Liver (tissue), 9 donors: ENCODE data around the gene LAMB3. TPM values are rescaled to one million over a fixed set of nuclear protein-coding genes. Genes with fewer than 3 reads are reported as not detected.

Source experiments
- DNase-seq: peaks from one replicate; pipeline ENCODE4 v3.0.0-alpha.2; 2017; ENCODE audit warnings: low spot score
- H3K27ac ChIP-seq, 2 donors: one replicate each; pipeline ENCODE4 v1.7.0; 2013; ENCODE audit warnings: inconsistent platforms in 2 of 2, low read length in 2 of 2, control low read depth in 1 of 2, low read depth in 1 of 2, mild to moderate bottlenecking in 1 of 2
- H3K27me3 ChIP-seq, 4 donors: one replicate each; pipeline versions ENCODE4 v1.6.1 to v1.7.0; 2013; ENCODE audit warnings: low read length in 3 of 4, inconsistent platforms in 1 of 4, mild to moderate bottlenecking in 1 of 4, moderate library complexity in 1 of 4; ENCODE audit not compliant: control insufficient read depth in 4 of 4, insufficient read depth in 4 of 4
- H3K36me3 ChIP-seq, 4 donors: one replicate each; pipeline versions ENCODE4 v1.6.1 to v1.7.0; 2013; ENCODE audit warnings: low read length in 3 of 4, mild to moderate bottlenecking in 3 of 4, low read depth in 1 of 4, moderate library complexity in 1 of 4; ENCODE audit not compliant: control insufficient read depth in 4 of 4, insufficient read depth in 3 of 4
- H3K4me1 ChIP-seq, 4 donors: one replicate each; pipeline versions ENCODE4 v1.6.1 to v1.7.0; 2013; ENCODE audit warnings: low read length in 3 of 4, mild to moderate bottlenecking in 3 of 4, moderate library complexity in 1 of 4; ENCODE audit not compliant: control insufficient read depth in 4 of 4, insufficient read depth in 4 of 4
- H3K4me3 ChIP-seq, 3 donors: one replicate each; pipeline versions ENCODE4 v1.6.1 to v1.7.0; 2013; ENCODE audit warnings: low read length in 3 of 3, control low read depth in 1 of 3, low read depth in 1 of 3, mild to moderate bottlenecking in 1 of 3
- H3K9ac ChIP-seq, 2 donors: one replicate each; pipeline ENCODE4 v1.7.0; 2013; ENCODE audit warnings: low read length in 2 of 2, mild to moderate bottlenecking in 2 of 2, moderate library complexity in 2 of 2, control low read depth in 1 of 2, low read depth in 1 of 2
- H3K9me3 ChIP-seq, 4 donors: one replicate each; pipeline versions ENCODE4 v1.6.1 to v1.7.0; 2013; ENCODE audit warnings: low read length in 3 of 4; ENCODE audit not compliant: control insufficient read depth in 4 of 4
- EGR1 ChIP-seq, 2 donors: IDR thresholded peaks; 2 replicates each; pipeline ENCODE4 v1.6.1; 2016 to 2018; ENCODE audit warnings: antibody characterized with exemption in 2 of 2, low read depth in 2 of 2
- FOXA1 ChIP-seq: IDR thresholded peaks from 2 replicates; pipeline ENCODE4 v1.6.1; 2016; ENCODE audit warnings: antibody characterized with exemption
- GABPA ChIP-seq, 2 donors: IDR thresholded peaks in 1 of 2; conservative IDR thresholded peaks in 1 of 2; 2 replicates each; pipeline ENCODE4 v1.6.1; 2016; ENCODE audit warnings: antibody characterized with exemption in 2 of 2, mild to moderate bottlenecking in 1 of 2, moderate library complexity in 1 of 2
- HNF4G ChIP-seq: IDR thresholded peaks from 2 replicates; pipeline ENCODE4 v1.6.1; 2016; ENCODE audit warnings: antibody characterized with exemption
- NR2F2 ChIP-seq: IDR thresholded peaks from 2 replicates; pipeline ENCODE4 v1.6.1; 2016; ENCODE audit warnings: antibody characterized with exemption
- RAD21 ChIP-seq, 2 donors: IDR thresholded peaks; 2 replicates each; pipeline ENCODE4 v1.6.1; 2016; ENCODE audit warnings: antibody characterized with exemption in 2 of 2, mild to moderate bottlenecking in 2 of 2
- TAF1 ChIP-seq: conservative IDR thresholded peaks from 2 replicates; pipeline ENCODE4 v1.6.1; 2016; ENCODE audit warnings: antibody characterized with exemption, mild to moderate bottlenecking
- YY1 ChIP-seq: IDR thresholded peaks from 2 replicates; pipeline ENCODE4 v1.6.1; 2016; ENCODE audit warnings: antibody characterized with exemption, mild to moderate bottlenecking
- WGBS: extraction: QIAGEN DNeasy Blood & Tissue Kit; methylation state at CpG from one replicate; pipeline ENCODE4 v1.1.7; 2013; 5-methylcytosine and 5-hydroxymethylcytosine counted together
- polyA plus RNA-seq, 2 donors: library from polyadenylated mRNA; stranded (reverse) in 1 of 2; unstranded in 1 of 2; fragments of 200-250 nt in 1 of 2; fragments of >200 nt in 1 of 2; fragmentation: Nextera tagmentation in 1 of 2; extraction: Ambion mirVana in 1 of 2; gene quantifications; one replicate each; pipeline versions ENCODE4 v1.2.1 to v1.2.3, GENCODE V29; 2013 to 2015
- total RNA-seq, 2 donors: library from RNA; depleted of rRNA; stranded (reverse); fragments of >200 nt; gene quantifications; one replicate each; pipeline ENCODE4 v1.2.3, GENCODE V29; 2014
- TF ChIP-seq, protein P1 (sequence below): fragments of 150-350 bp; IDR thresholded peaks from 2 replicates; pipeline ENCODE4 v1.5.1; 2017; ENCODE audit warnings: improper control_type of control experiment, low read depth, low read length; ENCODE audit not compliant: missing input control
- TF ChIP-seq, protein P2 (sequence below): IDR thresholded peaks from 2 replicates; pipeline ENCODE4 v1.6.1; 2016; ENCODE audit warnings: antibody characterized with exemption
- TF ChIP-seq, protein P3 (sequence below): IDR thresholded peaks from 2 replicates; pipeline ENCODE4 v1.6.1; 2016; ENCODE audit warnings: antibody characterized with exemption, mild to moderate bottlenecking
- donor health status: healthy.
- donor health status: healthy.
- donor health status: healthy.
- donor health status: healthy.
- donor health status: healthy.

Gene LAMB3
- total and polyA plus RNA-seq, 4 donors, result 1.3 to 9.1 (median 5.6) TPM

DNA sequence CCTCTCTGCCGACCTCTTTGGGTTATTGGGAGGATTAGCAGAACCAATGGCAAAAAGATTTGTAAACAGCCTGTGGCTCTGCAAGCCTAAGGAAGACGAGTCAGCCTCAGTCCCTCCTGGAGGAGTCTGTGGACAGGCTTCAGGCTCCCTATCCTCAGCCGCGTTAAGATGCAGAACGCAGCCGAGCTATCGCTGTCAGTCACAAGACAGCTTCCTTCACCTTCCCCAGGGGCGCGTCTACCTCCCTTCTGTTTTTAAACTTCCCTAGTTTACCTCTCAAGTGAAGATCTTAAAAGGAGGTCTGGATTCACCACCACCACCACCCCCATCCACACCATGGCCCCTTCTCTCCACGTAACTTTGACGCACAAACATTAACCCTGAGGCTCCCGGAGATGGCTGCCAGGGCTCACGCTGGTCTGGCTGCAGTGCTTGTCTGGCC is 68.0 kb downstream of the LAMB3 start:
- H3K27ac ChIP-seq, result no peak overlapping the region

DNA sequence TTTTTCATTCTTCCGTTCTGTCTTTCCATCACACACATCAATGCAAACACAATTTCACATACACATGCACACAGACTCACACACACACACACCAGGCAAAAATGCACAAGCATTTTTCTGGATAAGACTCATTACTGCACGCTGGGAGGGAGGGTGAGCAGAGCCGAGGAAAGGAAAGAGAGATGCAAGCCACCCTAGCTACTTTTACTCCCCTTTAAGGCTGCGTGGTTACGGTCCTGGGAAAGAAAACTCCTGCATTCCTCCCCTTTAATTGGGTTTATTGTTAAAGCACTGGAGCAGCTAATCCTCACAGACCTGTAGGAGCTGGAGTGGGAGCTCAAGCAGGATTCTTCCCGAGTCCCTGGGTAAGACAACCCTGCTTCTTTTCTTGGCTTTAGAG is 68.8 kb downstream of the LAMB3 start, which contains the start of gene CAMK1G:
Gene CAMK1G, plus strand, starts transcription at position 307 of the 400 bp plus-strand sequence. CDS start 11,270 bp downstream, outside the sequence.
- no peak for DNase-seq
- H3K36me3 ChIP-seq, result no peaks in the 10 kb centered on the region
- H3K4me1 ChIP-seq, result peaks cover 3 to 8% (median 5%) of the 10 kb centered on the region in 4 donors
- no peaks in the 10 kb centered on the region for H3K9me3 ChIP-seq
- H3K27me3 ChIP-seq, result peaks cover 0 to 9% (median 5%) of the 10 kb centered on the region in 4 donors
- no peak within 1 kb of the TSS for H3K4me3 ChIP-seq
- TF ChIP-seq NR2F2, result no peak
- no peak for TF ChIP-seq EGR1 (IDR thresholded peaks at IDR 0.05; ENCODE audit: low read depth in 2 of 2)
- TF ChIP-seq, protein P1, sequence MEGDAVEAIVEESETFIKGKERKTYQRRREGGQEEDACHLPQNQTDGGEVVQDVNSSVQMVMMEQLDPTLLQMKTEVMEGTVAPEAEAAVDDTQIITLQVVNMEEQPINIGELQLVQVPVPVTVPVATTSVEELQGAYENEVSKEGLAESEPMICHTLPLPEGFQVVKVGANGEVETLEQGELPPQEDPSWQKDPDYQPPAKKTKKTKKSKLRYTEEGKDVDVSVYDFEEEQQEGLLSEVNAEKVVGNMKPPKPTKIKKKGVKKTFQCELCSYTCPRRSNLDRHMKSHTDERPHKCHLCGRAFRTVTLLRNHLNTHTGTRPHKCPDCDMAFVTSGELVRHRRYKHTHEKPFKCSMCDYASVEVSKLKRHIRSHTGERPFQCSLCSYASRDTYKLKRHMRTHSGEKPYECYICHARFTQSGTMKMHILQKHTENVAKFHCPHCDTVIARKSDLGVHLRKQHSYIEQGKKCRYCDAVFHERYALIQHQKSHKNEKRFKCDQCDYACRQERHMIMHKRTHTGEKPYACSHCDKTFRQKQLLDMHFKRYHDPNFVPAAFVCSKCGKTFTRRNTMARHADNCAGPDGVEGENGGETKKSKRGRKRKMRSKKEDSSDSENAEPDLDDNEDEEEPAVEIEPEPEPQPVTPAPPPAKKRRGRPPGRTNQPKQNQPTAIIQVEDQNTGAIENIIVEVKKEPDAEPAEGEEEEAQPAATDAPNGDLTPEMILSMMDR, result no peak
- no peak within 1 kb of the TSS for H3K9ac ChIP-seq
- no peak within 1 kb of the TSS for H3K27ac ChIP-seq
- WGBS, result 26% methylated on average over 6 of the region's 6 CpGs

More for the DNA sequence above, 68.0 kb downstream of the LAMB3 start:
- no peak for DNase-seq
- Histone ChIP-seq H3K9me3 (no peaks in the 10 kb centered on the region), H3K4me3 (no peak overlapping the region), H3K9ac (no peak overlapping the region), H3K4me1 (peaks cover 3 to 8% (median 5%) of the 10 kb centered on the region in 4 donors), H3K27me3 (peaks cover 0 to 9% (median 5%) of the 10 kb centered on the region in 4 donors), H3K36me3 (no peaks in the 10 kb centered on the region)
- WGBS, result 41% methylated on average over 13 of the region's 13 CpGs
- TF ChIP-seq RAD21 (IDR thresholded peaks at IDR 0.05) (no peak), FOXA1 (no peak), TAF1 (no peak), HNF4G (no peak)
- TF ChIP-seq, protein P2, sequence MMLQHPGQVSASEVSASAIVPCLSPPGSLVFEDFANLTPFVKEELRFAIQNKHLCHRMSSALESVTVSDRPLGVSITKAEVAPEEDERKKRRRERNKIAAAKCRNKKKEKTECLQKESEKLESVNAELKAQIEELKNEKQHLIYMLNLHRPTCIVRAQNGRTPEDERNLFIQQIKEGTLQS, result no peak
- TF ChIP-seq, protein P3, sequence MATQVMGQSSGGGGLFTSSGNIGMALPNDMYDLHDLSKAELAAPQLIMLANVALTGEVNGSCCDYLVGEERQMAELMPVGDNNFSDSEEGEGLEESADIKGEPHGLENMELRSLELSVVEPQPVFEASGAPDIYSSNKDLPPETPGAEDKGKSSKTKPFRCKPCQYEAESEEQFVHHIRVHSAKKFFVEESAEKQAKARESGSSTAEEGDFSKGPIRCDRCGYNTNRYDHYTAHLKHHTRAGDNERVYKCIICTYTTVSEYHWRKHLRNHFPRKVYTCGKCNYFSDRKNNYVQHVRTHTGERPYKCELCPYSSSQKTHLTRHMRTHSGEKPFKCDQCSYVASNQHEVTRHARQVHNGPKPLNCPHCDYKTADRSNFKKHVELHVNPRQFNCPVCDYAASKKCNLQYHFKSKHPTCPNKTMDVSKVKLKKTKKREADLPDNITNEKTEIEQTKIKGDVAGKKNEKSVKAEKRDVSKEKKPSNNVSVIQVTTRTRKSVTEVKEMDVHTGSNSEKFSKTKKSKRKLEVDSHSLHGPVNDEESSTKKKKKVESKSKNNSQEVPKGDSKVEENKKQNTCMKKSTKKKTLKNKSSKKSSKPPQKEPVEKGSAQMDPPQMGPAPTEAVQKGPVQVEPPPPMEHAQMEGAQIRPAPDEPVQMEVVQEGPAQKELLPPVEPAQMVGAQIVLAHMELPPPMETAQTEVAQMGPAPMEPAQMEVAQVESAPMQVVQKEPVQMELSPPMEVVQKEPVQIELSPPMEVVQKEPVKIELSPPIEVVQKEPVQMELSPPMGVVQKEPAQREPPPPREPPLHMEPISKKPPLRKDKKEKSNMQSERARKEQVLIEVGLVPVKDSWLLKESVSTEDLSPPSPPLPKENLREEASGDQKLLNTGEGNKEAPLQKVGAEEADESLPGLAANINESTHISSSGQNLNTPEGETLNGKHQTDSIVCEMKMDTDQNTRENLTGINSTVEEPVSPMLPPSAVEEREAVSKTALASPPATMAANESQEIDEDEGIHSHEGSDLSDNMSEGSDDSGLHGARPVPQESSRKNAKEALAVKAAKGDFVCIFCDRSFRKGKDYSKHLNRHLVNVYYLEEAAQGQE, result no peak

DNA sequence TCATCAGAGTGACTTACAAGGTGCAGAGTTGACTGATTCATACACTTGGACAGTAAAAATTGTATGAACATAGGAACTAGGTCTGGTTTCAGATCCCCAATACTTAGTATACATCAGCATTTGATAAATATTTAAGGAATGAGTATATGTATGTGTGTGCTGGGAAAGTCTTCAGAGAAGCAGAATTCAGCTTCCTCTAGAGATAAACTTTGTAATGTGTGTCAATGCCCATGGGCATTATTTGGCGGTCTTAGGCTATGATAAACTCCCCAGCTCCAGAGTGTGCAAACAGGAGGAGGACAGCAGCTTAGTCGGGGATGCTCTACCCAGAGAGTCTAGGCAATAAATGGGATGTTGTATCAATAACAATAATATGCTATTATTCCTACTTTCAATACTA is 71.6 kb downstream of the LAMB3 start:
- no peak for DNase-seq
- no peak overlapping the region for H3K9ac ChIP-seq
- peaks cover 0 to 9% (median 5%) of the 10 kb centered on the region in 4 donors for H3K27me3 ChIP-seq
- 83% methylated on average over 2 of the region's 2 CpGs for WGBS
- no peaks in the 10 kb centered on the region for H3K9me3 ChIP-seq
- H3K4me1 ChIP-seq, result peaks cover 0 to 4% (median 1%) of the 10 kb centered on the region in 4 donors
- no peaks in the 10 kb centered on the region for H3K36me3 ChIP-seq
- H3K4me3 ChIP-seq, result no peak overlapping the region
- no peak overlapping the region for H3K27ac ChIP-seq
- no peak for TF ChIP-seq NR2F2
- no peak for TF ChIP-seq GABPA (IDR thresholded peaks at IDR 0.05 in 1 of 2, conservative IDR thresholded peaks at IDR 0.05 in 1 of 2)
- no peak for TF ChIP-seq FOXA1
- no peak for TF ChIP-seq EGR1 (IDR thresholded peaks at IDR 0.05; ENCODE audit: low read depth in 2 of 2)
- TF ChIP-seq, protein P2, result no peak
- no peak for TF ChIP-seq HNF4G
- no peak for TF ChIP-seq YY1
- TF ChIP-seq RAD21 (IDR thresholded peaks at IDR 0.05), result no peak
- TF ChIP-seq, protein P3, result no peak
